SIG-M5 treated with dmso at 0.1 percent for 504 hours (cell line): Measurements from ENCODE around the gene ARHGAP26.
"Not testable (repeated sequence)": the region's sequence is repeated elsewhere in the genome, so short reads cannot be mapped to it uniquely, and the experiment has no call there.

ENCODE experiments used
- DNase-seq: peaks from one replicate; lab custom pipeline; 2025; ENCODE audit not compliant: unreplicated experiment; lab: John Stamatoyannopoulos, UW

Gene ARHGAP26

DNA sequence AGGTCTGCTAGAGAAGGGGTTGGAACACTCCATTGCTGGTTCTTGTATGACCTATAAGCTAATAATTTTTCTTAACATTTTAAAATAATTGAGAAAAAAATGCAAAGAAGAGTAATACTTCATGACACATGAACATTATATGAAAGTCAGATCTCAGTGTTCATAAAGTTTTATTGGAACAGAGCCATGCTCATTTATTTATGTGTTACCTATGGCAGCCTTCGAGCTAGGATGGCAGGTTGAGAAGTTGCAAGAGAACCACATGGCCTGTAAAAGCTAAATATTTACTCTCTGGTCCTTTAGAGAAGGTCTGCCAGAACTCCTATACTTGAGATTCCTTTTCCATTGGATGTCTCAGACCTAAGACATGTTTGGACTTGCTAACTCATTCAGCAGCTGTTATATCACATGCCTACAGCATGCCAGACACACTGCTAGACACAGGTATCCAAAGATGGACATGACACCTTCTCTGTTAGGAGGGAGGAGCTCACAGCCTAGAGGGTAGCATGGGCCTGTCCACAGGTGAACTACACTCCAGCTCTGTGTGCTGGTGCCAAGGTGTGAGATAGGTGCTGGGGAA, 304.3 kb downstream of the ARHGAP26 start:
- no peak for DNase-seq

DNA sequence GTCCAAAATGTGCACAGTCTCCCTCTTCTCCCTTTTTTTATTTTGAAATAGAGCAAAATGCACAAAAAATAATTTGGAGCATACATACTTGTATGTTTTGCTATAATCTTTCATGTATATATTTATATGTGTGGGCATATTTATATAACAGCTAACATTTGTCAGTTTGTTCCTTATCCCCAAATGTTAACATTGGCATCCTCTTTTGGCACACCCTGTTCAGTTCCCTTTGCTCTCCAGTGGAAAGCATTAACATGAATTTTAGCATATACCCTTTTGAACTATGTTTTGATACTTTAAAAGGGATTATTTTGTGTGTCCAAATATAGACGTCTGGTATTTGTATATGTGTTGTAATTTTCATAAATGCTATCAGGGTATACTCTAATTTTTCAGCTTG, 306.2 kb downstream of the ARHGAP26 start:
- no peak for DNase-seq

DNA sequence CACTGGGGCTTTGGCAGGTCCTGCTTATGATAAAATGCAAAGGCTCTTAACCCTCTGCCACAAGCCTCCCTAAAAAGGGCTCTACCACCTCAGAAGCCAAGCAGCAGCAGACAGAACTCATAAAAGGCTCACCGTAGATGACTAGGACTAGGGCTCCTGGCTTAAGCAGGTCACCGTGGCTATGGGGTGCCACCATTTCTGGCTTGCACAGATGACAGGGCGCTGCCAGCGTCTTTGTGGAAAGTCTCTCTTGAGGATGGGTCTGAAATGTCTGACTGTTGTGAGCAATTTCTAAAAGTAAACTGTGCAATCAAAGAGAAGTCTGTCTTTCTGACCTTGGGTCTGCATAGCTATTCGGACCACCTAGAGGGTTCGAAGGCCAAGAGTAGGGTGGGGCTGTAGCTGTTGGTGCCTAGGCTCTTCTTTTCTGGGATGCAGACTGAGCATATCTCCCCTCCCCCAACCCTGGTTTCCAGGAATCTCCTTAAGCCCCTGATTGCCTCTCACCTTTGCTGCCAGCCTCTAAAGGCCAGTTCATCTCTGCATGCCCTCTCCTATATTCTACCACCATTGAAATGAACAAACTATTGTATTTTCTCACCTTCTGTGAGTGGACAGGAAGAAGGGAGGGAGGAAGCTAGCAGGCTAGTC, 307.4 kb downstream of the ARHGAP26 start:
- no peak for DNase-seq

DNA sequence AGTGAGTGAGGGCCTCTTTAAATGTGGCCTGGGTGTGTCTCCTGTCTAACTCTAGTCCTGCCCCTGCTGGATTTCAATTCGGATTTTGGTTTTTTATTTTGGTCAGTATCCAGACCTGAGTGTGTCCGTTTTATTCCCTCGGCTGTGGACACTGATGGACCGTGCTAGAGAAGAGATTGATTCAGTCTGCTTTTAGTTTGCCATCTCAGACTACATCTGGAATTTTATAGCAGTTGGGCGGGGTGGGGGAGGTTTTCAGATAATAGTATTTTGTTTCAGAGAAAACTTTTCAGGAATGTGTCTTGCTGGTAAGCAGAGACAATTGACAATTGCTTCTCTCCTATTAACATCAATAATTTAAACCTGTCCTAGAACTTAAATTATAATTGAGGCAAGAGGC, 308.1 kb downstream of the ARHGAP26 start:
- DNase-seq, result no peak

DNA sequence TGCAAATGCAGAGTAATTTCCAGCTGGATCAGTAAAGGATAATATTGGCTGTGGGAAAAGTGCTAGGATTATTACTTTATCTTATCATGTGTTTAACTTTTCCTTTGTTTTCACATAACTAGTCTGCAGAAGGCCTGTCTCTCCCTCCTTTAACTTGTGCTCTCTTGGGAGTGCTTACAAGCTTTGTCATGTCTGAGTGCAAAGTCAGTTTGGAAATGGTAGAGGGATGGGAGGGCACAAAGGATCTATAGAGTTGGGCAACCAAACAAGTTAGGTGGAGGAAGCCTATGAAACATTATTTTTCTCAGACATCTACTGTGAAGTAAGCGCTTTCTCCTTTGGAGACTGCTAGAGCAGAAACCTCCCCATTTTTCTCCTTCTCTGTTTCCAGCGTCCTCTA, 308.8 kb downstream of the ARHGAP26 start:
- no peak for DNase-seq

DNA sequence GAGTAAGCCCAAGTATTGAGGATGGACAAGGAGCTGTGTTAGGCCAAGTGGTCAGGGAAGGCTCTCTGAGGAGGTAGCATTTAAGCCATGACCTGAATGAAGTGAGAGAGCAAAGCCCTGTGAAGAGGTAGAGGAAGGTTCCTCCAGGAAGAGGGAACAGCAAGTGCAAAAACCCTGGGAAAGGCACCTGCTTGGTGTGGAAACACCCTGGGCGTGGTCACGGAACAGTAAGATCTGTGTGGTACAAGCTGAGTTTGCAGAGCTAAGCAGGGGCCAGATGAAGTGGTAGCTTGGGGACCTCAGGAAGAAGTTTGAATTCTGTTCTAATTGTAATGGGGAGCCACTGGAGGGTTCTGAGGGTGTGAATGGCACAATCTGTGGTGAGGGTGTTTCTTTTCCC, 310.2 kb downstream of the ARHGAP26 start:
- no peak for DNase-seq

DNA sequence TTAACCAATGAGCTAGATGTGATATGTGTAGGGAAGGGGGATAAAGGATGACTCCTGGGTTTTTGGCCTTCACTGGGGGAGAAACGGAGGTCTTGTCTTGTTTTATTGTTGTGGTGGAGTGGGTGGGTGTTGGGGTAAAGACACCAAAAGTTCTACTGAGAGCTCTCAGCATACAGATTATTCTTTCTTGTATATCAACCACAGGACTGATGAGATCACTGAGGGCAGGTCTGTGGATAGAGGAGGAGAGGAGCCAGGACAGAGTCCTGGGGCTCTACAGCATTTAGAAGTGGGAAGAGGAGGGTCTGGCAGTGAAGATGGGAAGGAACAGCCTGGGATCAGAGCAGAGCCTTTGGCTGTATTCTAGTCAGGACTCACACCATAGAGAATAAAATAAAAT, 310.8 kb downstream of the ARHGAP26 start:
- DNase-seq, result no peak

DNA sequence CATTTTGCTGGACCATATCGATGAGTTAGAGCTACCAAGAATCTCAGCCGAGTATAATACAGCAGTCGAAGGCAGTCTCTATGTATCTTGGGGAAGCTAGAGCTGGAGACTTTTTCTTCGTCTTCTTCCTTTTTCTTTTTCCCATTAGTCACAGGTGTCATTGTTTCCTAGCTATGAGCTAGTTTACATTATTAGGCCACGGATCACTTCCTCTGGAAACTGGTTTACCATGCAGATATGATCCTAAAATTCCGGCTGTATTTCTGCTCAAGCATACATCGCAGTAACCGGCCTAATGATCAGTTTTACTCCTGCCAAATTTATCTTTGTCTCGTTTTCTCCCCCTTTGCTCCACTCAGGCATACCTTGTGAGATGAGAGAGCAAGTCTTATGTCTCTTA, 312.8 kb downstream of the ARHGAP26 start:
- no peak for DNase-seq

DNA sequence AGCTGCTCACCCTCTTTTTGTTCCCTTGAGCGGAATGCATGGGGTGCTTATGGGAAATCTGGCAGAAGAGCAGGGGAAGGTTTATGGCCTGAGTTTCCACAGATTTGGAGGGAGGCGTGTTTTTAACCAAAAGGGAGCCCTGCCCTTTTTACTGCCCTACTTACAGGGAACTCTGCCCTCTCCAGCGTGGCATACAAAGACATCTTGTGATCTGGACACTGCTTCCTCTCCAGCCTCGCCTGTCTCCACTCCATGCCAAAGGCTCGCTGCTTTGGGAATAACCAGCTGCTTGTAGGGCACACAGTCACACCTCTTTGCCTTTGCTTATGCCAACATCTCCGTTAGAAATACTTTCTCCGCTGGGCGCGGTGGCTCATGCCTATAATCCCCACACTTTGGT, 314.2 kb downstream of the ARHGAP26 start:
- no peak for DNase-seq

DNA sequence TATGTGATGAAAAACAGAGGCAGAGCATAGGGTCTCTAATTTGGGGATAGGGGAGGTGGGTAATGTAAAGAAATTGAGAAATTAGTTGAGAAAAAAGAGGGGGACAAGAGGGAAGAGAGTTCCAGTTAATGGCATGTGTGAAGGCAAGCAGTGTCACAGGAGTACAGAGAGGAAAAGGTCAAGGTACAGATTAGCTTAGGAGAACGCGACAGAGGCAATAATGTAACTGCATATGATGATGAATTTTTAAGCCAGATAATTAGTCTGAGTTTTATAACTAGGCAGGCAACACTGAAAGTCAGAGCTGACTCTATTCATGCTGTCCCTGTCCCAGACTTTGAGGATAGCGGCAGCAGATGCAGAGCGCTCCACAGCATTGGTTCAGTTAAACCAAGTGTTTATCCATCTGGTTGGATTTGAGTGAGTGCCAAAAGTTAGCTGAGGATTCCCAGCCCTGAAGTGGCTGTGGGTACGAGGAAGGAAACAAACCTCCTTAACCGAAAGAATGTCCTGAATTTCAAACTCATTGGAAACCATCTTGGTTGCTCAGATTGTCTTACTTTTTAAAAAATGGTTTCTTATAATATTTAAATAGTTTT, 315.2 kb downstream of the ARHGAP26 start:
- DNase-seq, result no peak

DNA sequence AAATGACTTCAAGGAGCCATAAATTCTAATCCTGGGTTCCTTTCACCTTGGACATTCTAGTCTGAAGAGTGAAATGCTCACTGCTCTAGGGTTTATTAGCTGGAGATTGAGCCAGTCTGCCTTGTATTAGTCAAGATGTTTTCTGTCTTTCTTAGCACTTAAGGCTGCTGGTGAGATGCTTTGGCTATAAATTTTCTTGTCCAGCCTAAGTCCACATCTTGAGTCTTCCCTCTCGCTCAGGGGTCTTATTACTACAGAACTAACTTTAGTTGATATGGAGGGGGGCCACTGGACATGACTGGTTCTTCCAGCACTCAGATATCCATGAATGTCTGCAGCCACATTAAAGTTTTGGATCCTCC, 316.4 kb downstream of the ARHGAP26 start:
- DNase-seq, result no peak

DNA sequence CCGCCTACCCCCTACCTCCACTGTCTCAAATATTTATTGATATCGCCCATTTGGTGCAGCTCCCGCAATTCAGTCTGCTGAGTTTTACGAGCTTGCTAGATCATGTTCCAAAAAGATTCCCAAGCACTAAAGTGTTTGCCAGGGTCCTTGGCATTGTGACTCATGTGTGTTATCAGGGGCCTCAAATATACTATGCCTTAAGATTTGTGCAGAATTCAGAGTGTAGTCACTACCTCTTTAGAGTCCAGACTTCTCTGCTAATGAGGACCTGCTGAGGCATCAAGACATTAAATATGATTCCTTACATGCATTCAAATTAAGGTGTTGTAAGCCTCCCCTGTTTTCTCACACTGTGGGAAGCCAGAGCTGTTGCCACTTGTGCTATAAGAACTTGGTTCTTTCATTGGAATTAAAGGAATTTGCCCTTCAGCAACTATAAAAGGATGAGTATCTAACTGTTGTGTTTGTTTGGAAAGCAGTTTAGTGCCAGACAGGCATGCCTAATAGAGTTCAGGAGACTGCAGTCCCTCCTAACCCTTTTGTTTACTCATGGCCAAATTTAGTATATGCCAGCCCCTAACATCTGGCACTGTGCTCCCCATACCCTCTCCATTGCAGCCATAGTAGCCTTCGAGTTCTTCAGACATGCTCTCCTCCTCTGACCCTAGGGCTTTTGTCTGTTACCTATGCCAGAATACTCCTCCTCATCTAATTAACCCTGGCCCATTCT, 316.9 kb downstream of the ARHGAP26 start:
- no peak for DNase-seq

DNA sequence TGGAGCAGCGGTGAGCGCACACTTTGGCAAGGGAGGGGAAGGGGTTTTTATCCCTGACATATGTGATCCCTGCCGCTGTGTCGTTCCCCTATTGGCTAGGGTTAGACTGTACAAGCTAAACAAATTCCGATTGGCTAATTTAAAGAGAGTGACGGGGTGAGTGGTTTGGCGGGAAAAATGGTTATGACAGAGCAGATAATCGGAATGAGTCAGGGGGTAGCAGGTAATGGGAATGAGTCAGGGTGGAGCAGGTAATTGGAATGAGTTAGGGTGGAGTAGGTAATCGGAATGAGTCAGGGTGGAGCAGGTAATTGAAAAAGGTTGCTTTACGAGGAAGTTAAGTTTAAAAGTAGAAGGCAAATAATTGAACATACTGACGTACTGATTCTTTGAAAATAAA, 318.5 kb downstream of the ARHGAP26 start:
- DNase-seq, result not testable (repeated sequence)

DNA sequence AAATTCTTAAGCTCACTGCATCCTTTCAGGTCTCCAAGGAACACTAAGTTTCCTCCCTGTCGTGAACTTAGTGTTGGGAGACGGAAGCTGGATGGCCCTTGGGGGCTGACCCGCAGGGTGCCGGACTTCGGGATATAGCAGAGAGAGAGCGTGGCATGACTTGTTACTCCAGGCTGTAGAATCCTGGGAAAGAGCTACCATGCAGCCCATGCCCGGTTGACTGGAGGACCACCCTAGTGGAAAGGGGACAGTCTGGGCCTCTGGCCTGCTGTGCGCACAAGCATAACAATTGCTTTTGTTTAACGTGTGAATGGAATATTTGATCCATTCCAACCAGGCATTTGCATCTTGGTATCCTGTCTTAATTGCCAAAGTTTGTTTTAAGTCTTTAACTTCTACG, 319.9 kb downstream of the ARHGAP26 start:
- not testable (repeated sequence) for DNase-seq

DNA sequence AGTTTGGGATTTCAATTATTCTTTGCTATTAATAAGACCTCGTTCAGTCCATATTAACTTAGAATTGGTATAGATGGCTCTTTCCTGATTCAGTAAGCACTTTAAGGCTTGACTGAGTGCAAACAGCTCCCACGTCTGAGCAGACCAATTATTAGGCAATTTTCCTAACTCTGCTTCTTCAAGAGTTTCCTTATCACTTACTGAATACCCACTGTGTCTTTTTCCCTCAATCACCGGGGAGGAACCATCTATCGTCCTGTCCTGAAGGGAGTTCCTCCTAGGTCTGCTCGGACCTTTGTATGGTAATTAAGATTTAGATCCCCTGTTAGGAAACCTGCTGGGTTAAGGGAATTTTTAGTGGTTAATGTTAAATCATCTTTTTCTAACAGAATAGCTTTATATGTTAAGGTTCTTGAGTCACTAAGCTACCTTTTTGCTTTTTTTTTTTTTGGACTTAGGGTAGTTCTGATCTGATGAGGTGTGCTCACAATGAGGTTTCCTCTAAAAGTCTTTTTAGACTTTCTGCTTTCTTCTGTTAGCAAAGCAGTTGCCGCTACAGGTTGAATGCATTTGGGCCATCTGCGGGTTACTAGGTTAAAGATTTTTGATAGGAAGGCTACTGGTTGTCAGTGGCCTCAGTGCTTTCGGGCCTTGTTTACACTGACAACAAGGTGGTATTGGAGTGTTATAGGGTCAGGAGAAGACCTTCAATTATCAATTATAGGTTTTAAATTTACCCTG, 322.7 kb downstream of the ARHGAP26 start:
- DNase-seq, result not testable (repeated sequence)

DNA sequence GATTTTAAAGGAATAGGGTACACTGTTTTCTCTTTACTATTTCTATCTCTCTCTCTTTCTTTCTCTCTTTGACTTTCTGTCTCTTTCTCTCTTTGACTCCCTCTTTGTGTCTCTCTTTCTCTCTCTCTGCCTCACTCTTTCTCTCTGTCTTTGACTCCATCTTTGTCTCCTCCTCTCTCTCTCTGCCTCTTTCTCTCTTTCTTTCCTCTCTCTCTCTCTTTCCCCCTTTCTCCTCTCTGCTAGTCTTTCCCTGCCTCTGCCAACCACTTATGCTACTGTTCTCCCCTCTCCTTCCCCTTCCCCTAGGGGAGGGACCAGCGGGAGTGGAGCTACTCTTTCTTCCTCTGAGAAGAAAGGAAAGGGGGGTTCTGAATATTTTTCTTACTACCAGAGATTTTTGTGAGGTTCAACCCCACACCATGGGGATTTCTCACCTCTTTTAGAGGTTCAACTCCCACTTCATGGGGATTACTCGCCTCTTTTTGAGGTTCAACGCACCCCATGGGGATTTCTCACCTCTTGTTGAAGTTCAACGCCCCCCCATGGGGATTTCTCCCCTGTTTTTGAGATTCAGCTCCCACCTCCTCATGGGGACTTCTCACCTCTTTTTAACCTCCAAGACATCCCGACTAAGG, 323.4 kb downstream of the ARHGAP26 start:
- DNase-seq, result no peak

DNA sequence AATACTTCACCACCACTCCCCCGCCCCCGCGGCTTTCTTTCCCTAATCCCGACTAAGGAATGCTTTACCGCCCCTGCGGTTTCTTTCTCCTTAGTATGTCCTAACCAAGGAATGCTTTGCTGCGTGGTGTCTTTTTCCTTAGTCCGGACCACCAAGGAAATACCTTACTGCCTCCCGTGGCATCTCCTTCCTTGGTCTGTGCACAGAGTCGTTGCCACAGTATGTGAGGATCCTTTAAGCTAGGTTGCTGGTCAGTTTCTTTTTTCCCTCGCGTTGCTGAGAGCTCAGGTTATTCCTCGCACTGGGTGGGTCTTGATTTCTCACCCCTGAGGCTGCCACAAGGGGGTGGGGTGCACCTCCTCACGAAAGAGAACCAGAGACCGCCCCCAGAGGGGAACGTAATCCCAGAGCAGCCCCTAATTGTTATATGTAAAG, 323.9 kb downstream of the ARHGAP26 start:
- DNase-seq, result no peak

DNA sequence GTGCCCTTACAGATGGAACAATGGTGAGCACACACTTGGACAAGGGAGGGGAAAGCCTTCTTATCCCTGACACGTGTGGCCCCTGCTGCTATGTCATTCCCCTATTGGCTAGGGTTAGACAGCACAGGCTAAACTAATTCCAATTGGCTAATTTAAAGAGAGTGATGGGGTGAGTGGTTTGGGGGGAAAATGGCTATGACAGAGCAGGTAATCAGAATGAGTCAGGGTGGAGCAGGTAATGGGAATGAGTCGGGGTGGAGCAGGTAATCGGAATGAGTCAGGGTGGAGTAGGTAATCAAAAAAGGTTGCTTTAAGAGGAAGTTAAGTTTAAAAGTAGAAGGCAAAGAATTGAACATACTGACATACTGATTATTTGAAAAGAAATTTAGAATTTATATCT, 324.4 kb downstream of the ARHGAP26 start:
- DNase-seq, result not testable (repeated sequence)

DNA sequence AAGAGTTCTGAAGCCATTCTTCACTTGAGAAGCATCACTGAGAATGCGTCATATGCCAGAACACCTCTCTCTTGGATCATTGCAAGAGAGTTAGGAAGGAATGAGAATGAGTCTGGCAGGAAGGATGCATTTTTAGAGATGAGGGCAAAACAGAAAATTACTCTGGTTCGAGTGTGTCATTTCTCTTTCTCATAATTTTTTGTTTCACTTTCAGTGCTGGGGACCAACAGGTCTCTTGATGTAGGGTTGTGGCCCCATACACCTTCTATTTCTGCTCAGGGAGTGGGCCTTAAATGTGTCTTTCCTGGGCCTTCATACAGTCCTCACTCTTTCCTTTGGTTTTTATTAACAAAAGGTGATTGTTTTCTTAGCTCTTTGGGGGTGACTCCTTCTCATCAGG, 330.9 kb downstream of the ARHGAP26 start:
- no peak for DNase-seq

DNA sequence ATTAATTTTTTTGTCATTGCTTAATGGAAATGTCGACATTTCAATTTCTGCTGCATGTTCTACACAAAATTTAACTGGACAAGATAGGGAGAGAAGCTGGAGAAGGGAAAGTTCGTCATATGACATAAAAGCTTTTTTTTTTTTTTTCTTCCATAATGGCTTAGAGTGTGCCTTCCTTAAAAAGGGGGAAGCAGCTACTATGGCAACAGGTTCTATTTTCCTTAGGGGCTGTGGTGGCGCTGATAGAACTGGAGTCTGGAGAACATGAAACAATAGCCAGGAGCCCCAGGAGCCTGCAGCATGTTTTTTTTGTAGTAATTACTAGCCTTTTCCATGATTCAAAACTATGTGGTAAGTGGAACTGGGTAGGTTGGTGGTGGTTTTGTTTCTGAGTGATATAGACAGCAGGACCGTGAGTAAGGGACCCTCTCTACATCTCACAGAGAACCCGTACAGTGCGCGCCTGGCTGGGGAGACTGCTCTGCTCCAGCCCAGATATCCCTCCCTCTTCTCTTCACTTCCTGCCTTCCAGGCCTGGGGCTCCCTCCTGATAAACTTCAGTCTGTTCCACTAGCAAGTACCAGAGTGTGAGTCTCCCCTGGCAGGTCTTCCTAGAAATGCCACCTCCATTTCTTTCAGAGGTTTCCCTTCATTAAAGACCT, 331.7 kb downstream of the ARHGAP26 start:
- no peak for DNase-seq
